ENCODE measurements around the gene DLK2.

The DLK2 gene, protein sequence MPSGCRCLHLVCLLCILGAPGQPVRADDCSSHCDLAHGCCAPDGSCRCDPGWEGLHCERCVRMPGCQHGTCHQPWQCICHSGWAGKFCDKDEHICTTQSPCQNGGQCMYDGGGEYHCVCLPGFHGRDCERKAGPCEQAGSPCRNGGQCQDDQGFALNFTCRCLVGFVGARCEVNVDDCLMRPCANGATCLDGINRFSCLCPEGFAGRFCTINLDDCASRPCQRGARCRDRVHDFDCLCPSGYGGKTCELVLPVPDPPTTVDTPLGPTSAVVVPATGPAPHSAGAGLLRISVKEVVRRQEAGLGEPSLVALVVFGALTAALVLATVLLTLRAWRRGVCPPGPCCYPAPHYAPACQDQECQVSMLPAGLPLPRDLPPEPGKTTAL

DNA sequence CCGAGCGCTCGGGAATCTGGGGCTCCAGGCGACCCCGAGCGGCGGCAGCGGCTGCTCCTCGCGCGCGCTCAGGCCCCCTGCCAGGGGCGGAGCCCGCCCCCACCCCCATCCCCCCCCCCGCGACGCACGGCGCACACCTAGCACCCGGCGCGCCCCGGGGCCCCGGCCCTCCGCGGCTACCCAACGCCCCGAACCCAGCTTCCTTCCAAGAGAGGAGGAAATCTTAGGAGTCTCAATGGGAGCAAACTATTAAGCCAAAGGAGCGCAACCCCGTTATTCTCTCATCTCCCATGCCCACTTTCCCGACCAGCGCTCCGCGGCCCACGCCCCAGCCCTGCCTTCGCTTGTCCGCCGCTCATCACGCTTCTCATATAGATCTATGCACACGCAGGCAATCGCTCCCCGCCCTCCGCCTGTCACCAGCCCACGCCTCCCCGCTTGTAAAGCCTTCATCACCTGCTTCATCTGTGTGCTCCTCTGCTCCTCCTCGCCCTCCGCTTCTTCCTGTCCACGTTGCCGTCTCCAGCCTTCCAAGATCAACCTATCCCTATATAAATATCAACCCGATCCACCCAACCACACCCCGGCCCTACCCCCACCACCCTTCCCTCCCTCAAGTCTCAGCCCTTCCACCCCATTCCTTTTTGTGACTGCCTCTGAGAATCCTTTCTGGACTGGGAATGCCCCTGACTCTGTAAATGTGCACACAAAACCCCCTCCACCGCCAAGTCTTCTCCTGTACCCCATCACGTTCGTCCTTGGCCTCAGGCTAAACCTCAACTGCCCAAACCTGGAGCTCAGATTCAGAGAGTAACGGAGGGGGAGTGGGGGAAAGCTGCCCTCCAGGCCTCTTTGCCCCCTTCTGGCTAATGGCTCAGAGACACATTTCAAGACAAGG lies at the start of gene DLK2:
DLK2 (minus strand) TSS at position 18 of the 898 bp plus-strand sequence. CDS start 723 bp downstream, outside the sequence.
- no peaks in the 10 kb centered on the region for H4K20me1 ChIP-seq (ENCODE audit: low read depth, low read length)
- H3K9me3 ChIP-seq (ENCODE audit: insufficient read depth, low read length): no peaks in the 10 kb centered on the region
- peak within 1 kb of the TSS; percentile 29 for H2AFZ ChIP-seq (ENCODE audit: low read depth, low read length, severe bottlenecking)
- 0 out of 2 replicates have a peak, but pooled peaks cover 3% of the 10 kb centered on the region for H3K36me3 ChIP-seq (ENCODE audit: low read length)
- H3K9ac ChIP-seq (ENCODE audit: low read length): peak within 1 kb of the TSS; percentile 60
- H3K4me3 ChIP-seq (ENCODE audit: insufficient read depth, low read length, poor library complexity, severe bottlenecking): peak within 1 kb of the TSS; percentile 58
- no peaks in the 10 kb centered on the region for H3K79me2 ChIP-seq (ENCODE audit: insufficient read depth, low read length)
- H3K27me3 ChIP-seq (ENCODE audit: low read length): no peaks in the 10 kb centered on the region
- H3K27ac ChIP-seq (ENCODE audit: low read depth, low read length): peak within 1 kb of the TSS; percentile 16; the same call in 1 of the 2 replicates
- TF ChIP-seq, protein P1, sequence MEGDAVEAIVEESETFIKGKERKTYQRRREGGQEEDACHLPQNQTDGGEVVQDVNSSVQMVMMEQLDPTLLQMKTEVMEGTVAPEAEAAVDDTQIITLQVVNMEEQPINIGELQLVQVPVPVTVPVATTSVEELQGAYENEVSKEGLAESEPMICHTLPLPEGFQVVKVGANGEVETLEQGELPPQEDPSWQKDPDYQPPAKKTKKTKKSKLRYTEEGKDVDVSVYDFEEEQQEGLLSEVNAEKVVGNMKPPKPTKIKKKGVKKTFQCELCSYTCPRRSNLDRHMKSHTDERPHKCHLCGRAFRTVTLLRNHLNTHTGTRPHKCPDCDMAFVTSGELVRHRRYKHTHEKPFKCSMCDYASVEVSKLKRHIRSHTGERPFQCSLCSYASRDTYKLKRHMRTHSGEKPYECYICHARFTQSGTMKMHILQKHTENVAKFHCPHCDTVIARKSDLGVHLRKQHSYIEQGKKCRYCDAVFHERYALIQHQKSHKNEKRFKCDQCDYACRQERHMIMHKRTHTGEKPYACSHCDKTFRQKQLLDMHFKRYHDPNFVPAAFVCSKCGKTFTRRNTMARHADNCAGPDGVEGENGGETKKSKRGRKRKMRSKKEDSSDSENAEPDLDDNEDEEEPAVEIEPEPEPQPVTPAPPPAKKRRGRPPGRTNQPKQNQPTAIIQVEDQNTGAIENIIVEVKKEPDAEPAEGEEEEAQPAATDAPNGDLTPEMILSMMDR (IDR thresholded peaks at IDR 0.05; ENCODE audit: insufficient read depth, low read length, poor library complexity, severe bottlenecking): no peak
- no peak for TF ChIP-seq EZH2phosphoT487 (conservative IDR thresholded peaks at IDR 0.05; ENCODE audit: low read length)
- peaks cover 24% of the 10 kb centered on the region for H3F3A ChIP-seq (ENCODE audit: insufficient read depth)
- H3K9me2 ChIP-seq (replicated peaks; ENCODE audit: insufficient read depth, low read length): no peaks in the 10 kb centered on the region
- peak within 1 kb of the TSS; percentile 70 for H3K4me2 ChIP-seq (ENCODE audit: low read depth, low read length, poor library complexity, severe bottlenecking)

DNA sequence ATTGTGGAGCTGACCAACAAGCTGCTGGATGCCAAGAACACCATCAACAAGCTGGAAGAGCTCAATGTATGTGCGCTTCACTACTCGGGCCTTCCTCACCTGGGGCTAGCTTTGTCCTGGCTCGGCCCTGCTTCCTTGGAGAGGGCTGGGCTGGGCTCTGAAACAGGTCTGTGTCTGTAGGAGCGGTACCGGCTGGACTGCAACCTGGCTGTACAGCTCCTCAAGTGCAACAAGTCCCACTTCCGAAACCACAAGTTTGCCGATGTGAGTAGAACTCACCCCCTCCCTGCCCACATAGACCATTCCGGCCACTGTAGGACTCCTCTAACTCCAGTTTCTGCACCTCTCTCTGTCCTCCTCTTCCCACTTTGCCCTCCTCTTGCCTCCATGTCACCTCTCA lies 48.1 kb upstream of the DLK2 start:
- H3K4me2 ChIP-seq (ENCODE audit: low read depth, low read length, poor library complexity, severe bottlenecking): no peak overlapping the region
- H3K4me3 ChIP-seq (ENCODE audit: insufficient read depth, low read length, poor library complexity, severe bottlenecking): no peak overlapping the region
- no peaks in the 10 kb centered on the region for H3K9me2 ChIP-seq (replicated peaks; ENCODE audit: insufficient read depth, low read length)
- H4K20me1 ChIP-seq (ENCODE audit: low read depth, low read length): no peaks in the 10 kb centered on the region
- no peaks in the 10 kb centered on the region for H3K79me2 ChIP-seq (ENCODE audit: insufficient read depth, low read length)
- H3K27ac ChIP-seq (ENCODE audit: low read depth, low read length): no peak overlapping the region
- no peaks in the 10 kb centered on the region for H3K36me3 ChIP-seq (ENCODE audit: low read length)
- TF ChIP-seq, protein P1 (IDR thresholded peaks at IDR 0.05; ENCODE audit: insufficient read depth, low read length, poor library complexity, severe bottlenecking): no peak
- no peak for TF ChIP-seq EZH2phosphoT487 (conservative IDR thresholded peaks at IDR 0.05; ENCODE audit: low read length)
- no peak overlapping the region for H2AFZ ChIP-seq (ENCODE audit: low read depth, low read length, severe bottlenecking)
- no peaks in the 10 kb centered on the region for H3K27me3 ChIP-seq (ENCODE audit: low read length)
- no peak overlapping the region for H3K9ac ChIP-seq (ENCODE audit: low read length)
- H3K9me3 ChIP-seq (ENCODE audit: insufficient read depth, low read length): no peaks in the 10 kb centered on the region
- no peaks in the 10 kb centered on the region for H3F3A ChIP-seq (ENCODE audit: insufficient read depth)

DNA sequence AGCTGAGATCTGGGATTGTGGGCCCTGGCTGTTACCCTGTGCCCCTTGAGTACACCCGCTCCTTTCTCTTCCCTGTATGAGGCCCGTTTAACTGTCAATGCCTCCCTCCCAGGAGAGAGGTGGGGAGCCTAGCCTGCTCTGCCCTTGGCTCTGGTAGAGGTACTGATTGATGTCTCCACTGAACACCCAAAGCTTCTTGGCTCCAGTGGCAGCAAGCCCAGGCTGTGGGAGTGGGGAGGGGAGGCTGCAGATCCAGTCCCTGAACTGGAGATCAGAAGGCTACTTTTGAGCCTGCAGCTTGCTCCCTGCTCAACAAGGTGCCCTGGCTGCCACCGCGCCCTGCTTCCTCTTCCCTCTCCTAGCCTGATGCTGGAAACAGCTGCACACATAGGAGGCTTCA lies 47.3 kb upstream of the DLK2 start:
- Histone ChIP-seq H3K27me3 (ENCODE audit: low read length) (no peaks in the 10 kb centered on the region), H2AFZ (ENCODE audit: low read depth, low read length, severe bottlenecking) (no peak overlapping the region), H4K20me1 (ENCODE audit: low read depth, low read length) (no peaks in the 10 kb centered on the region), H3K27ac (ENCODE audit: low read depth, low read length) (no peak overlapping the region), H3K9me2 (replicated peaks; ENCODE audit: insufficient read depth, low read length) (no peaks in the 10 kb centered on the region), H3K79me2 (ENCODE audit: insufficient read depth, low read length) (no peaks in the 10 kb centered on the region), H3K9me3 (ENCODE audit: insufficient read depth, low read length) (no peaks in the 10 kb centered on the region), H3K36me3 (ENCODE audit: low read length) (no peaks in the 10 kb centered on the region), H3K4me3 (ENCODE audit: insufficient read depth, low read length, poor library complexity, severe bottlenecking) (no peak overlapping the region), H3K9ac (ENCODE audit: low read length) (no peak overlapping the region), H3K4me2 (ENCODE audit: low read depth, low read length, poor library complexity, severe bottlenecking) (no peak overlapping the region), H3F3A (ENCODE audit: insufficient read depth) (no peaks in the 10 kb centered on the region)
- no peak for TF ChIP-seq EZH2phosphoT487 (conservative IDR thresholded peaks at IDR 0.05; ENCODE audit: low read length)
- TF ChIP-seq, protein P1 (IDR thresholded peaks at IDR 0.05; ENCODE audit: insufficient read depth, low read length, poor library complexity, severe bottlenecking): no peak
